AG09319 (cell line): ENCODE results near the gene PLBD2.

Source experiments
- DNase-seq: peaks from one replicate; pipeline ENCODE4 v3.0.0-alpha.2; 2010; ENCODE audit warnings: low read depth; ENCODE audit errors: extremely low read depth
- TF ChIP-seq, protein P1 (sequence below): IDR thresholded peaks from 2 replicates; pipeline ENCODE4 v1.5.1; 2011; ENCODE audit warnings: low read depth, mild to moderate bottlenecking, inconsistent platforms, low read length, moderate library complexity

Gene PLBD2

DNA sequence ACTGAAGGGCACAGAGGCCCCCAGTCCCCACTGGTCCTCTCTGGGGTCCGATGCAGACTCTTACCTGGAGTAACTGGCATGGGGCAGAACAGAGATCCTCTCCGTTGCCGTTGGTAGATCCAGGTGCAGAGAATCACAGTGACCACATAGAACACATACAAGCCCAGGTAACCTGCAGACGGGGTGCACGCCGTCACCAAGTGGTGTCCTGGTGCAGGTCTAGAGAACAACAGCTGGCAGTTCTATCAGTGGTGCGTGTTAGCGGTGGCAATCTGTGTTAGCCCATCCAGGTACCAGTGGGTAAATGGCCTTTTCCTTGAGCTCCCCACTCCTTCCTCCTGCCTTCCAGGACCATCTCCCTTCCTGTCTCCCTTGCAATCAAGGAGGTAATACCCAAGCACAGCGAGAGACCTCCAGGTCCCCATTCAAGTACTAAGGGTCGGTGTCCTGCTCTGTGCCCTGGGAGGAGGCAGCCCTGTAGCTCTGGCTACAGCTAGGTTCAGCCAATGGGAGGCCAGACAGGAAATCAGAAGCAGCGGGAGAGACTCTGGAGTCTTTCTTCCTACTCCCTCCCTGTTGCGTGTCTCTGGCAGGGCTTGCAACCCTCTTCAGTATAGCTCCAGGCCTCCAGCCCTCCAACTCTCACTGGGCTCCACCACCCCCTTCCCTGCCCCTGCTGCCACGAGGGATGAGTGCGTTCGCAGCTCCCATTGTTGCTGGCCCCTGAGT is 39.3 kb upstream of the PLBD2 start:
- TF ChIP-seq, protein P1, sequence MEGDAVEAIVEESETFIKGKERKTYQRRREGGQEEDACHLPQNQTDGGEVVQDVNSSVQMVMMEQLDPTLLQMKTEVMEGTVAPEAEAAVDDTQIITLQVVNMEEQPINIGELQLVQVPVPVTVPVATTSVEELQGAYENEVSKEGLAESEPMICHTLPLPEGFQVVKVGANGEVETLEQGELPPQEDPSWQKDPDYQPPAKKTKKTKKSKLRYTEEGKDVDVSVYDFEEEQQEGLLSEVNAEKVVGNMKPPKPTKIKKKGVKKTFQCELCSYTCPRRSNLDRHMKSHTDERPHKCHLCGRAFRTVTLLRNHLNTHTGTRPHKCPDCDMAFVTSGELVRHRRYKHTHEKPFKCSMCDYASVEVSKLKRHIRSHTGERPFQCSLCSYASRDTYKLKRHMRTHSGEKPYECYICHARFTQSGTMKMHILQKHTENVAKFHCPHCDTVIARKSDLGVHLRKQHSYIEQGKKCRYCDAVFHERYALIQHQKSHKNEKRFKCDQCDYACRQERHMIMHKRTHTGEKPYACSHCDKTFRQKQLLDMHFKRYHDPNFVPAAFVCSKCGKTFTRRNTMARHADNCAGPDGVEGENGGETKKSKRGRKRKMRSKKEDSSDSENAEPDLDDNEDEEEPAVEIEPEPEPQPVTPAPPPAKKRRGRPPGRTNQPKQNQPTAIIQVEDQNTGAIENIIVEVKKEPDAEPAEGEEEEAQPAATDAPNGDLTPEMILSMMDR = no peak
- no peak for DNase-seq

DNA sequence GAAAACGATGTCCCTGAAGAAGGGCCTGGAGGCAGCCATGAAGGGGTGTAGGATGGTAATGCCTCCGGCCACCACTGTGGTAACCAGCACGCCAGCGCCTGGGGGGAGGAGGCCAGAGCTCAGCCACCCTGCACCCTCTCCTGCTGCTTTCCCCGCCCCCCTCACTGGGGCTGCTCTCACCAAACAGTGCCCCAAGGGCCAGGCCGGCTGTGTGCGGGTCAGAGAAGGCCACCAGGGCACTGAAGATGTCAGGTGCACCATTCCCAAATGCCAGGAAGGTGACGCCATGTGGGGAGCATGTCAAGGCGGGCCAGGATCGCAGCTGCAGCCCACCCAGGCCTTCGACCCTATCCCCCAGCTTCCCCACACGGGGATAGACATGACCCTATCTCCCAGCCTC is 38.0 kb upstream of the PLBD2 start:
- TF ChIP-seq, protein P1 = no peak
- DNase-seq = no peak

DNA sequence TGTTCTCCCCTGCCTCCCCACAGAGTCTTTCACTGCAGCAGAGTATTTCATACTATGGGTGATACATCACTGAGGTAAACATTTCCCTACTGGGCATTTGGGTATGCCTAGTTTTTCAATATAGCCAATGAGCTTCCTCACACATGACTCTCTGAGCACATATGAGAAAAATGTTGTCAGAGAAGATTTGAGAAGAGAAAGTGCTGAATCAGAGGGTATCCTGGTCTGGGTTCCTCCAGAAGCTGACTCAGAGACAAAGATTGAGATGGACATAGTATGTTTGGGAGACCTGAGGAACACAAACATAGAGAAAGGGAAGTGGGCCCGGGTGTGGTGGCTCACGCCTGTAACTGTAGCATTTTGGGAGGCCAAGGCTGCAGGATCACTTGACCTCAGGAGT is 36.0 kb upstream of the PLBD2 start:
- DNase-seq = no peak
- TF ChIP-seq, protein P1 = no peak

DNA sequence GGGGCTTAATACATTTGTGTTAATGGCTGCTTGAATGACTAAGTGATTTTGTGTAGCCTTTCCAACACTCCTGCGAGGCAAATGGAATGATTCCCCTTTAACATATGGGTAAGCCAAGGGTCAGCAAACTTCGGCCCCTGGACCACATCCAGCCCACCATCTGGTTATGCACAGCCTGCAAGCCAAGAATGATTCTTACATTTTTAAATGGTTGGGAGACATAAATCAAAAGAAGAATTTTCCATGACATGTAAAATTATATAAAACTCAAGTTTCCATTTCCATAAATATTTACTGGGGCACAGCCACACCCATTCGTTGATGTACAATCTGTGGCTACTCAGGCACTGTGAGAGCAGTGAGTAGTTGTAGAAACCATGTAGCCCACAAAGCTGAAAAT is 32.5 kb upstream of the PLBD2 start:
- DNase-seq = peak; percentile 95
- TF ChIP-seq, protein P1 = no peak

DNA sequence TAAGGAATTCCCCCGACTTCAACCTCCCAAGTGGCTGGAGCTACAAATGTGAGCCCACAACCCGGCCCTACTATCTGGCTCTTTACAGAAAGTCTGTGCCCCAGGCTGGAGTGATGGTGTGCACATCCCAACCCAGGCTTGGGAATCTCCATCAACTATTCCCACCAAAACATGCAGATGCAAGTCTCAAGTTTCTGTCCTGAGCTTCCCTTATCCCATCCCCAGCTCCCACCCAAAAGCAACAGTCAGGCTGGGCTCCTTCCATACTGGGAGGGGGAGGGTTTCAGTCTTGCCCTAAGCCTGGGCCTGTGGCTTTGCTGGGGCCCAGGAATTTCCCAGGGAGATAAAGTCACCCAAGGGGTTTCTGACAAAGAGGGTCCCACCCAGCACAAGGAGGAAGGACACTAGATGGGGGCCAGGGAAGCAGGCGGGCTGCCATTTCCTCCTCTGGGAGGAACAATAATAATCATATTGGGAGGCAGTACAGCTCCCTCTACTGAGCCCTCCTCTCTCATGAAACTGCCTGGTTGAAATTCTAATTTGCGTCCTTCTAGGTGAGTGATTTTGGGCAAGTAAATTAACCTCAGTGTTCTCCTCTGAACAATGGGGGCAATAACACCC is 31.5 kb upstream of the PLBD2 start:
- DNase-seq = no peak

DNA sequence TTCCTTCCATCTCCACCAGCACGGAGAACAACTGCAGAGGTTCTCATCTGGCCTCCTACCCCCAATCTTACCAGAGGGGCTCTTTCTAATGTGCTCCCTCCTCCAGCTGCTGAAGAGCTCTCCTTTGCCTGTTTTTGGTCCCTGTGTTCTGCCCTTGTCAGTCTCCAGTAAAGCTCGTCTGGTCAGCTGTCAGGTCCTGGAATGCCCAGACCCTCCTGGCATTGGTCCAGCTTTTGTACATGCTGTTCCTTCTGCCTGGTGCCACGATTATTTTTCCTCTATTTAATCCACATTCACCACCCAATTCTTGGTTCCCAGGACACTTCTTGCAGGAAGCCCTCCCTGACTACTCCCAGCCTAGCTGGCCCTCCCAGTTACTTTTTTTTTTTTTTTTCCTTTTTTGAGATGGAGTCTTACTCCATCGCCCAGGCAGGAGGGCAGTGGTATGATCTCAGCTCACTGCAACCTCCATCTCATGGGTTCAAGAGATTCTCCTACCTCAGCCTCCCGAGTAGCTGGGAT is 30.0 kb upstream of the PLBD2 start:
- DNase-seq = no peak
- TF ChIP-seq, protein P1 = no peak

More for the DNA sequence above, 31.5 kb upstream of the PLBD2 start:
- TF ChIP-seq, protein P1 = peak; percentile 11
